HEK293 (cell line): ENCODE measurements around the gene WLS.

ENCODE experiments used
- CTCF ChIA-PET: fragments of 350-600 bp; formaldehyde crosslinking; extraction: SDS; loops from one replicate; lab custom pipeline; 2021; ENCODE audit warnings: antibody characterized with exemption; lab: Yijun Ruan, JAX
- POLR2A ChIA-PET: fragments of 300-600 bp; formaldehyde crosslinking; extraction: SDS; loops from one replicate; lab custom pipeline; 2020; ENCODE audit warnings: antibody characterized with exemption, inconsistent platforms; lab: Yijun Ruan, JAX
- H3K27ac ChIP-seq: fragments of 200-500 bp; sonication (Bioruptor generic); 2 replicates; pipeline ENCODE4 v1.5.1; 2014; ENCODE audit warnings: low read depth, low read length, control low read depth, inconsistent platforms; ENCODE audit errors: extremely low read depth
- H3K36me3 ChIP-seq, 2 experiments: fragments of 200-500 bp in 1 of 2; sonication (Bioruptor generic) in 1 of 2; 1 replicate in 1 of 2; 2 replicates in 1 of 2; pipeline ENCODE4 v1.5.1; 2014 to 2017; ENCODE audit warnings: inconsistent platforms in 2 of 2, low read length in 2 of 2; ENCODE audit not compliant: control insufficient read depth in 2 of 2, insufficient read depth in 1 of 2
- H3K4me1 ChIP-seq: fragments of 200-500 bp; sonication (Bioruptor generic); 2 replicates; pipeline ENCODE4 v1.5.1; 2014; ENCODE audit warnings: mild to moderate bottlenecking, low read length, inconsistent platforms; ENCODE audit not compliant: control insufficient read depth, insufficient read depth
- H3K4me3 ChIP-seq: 2 replicates; pipeline ENCODE4 v1.5.1; 2011; ENCODE audit warnings: low read depth, mild to moderate bottlenecking, control low read depth, low read length, moderate library complexity
- H3K9me3 ChIP-seq: fragments of 200-500 bp; sonication (Bioruptor generic); 2 replicates; pipeline ENCODE4 v1.5.1; 2014; ENCODE audit warnings: low read depth, low read length, inconsistent platforms; ENCODE audit not compliant: control insufficient read depth, insufficient read depth
- CTCF ChIP-seq: fragments of 450-650 bp; formaldehyde crosslinking; IDR thresholded peaks from 2 replicates; pipeline ENCODE4 v1.5.1; 2016; ENCODE audit warnings: missing biosample characterization, missing genetic modification characterization
- GFI1B ChIP-seq: fragments of 450-650 bp; formaldehyde crosslinking; IDR thresholded peaks from 2 replicates; pipeline ENCODE4 v1.5.1; 2016; ENCODE audit warnings: missing biosample characterization, missing genetic modification characterization
- HOXA7 ChIP-seq: sonication (generic); formaldehyde crosslinking; IDR thresholded peaks from 2 replicates; pipeline ENCODE4 v1.8.1; 2022; ENCODE audit warnings: missing genetic modification reagents, borderline replicate concordance
- PRDM2 ChIP-seq: fragments of 450-650 bp; formaldehyde crosslinking; IDR thresholded peaks from 2 replicates; pipeline ENCODE4 v1.5.1; 2016; ENCODE audit warnings: missing biosample characterization, missing genetic modification characterization, borderline replicate concordance
- ZBTB1 ChIP-seq: fragments of 450-650 bp; formaldehyde crosslinking; IDR thresholded peaks from 2 replicates; pipeline ENCODE4 v1.5.1; 2016; ENCODE audit warnings: missing biosample characterization, missing genetic modification characterization
- ZNF140 ChIP-seq: fragments of 450-650 bp; formaldehyde crosslinking; IDR thresholded peaks from 2 replicates; pipeline ENCODE4 v1.5.1; 2016; ENCODE audit warnings: missing biosample characterization, missing genetic modification characterization
- ZNF146 ChIP-seq: fragments of 450-650 bp; formaldehyde crosslinking; IDR thresholded peaks from 2 replicates; pipeline ENCODE4 v1.5.1; 2016; ENCODE audit warnings: missing biosample characterization, missing genetic modification characterization
- ZNF16 ChIP-seq: fragments of 450-650 bp; formaldehyde crosslinking; IDR thresholded peaks from 2 replicates; pipeline ENCODE4 v1.5.1; 2016; ENCODE audit warnings: low read depth, missing biosample characterization, missing genetic modification characterization
- ZNF174 ChIP-seq: fragments of 450-650 bp; formaldehyde crosslinking; IDR thresholded peaks from 2 replicates; pipeline ENCODE4 v1.5.0; 2017; ENCODE audit warnings: missing biosample characterization, mild to moderate bottlenecking, missing genetic modification characterization
- ZNF18 ChIP-seq: fragments of 450-650 bp; formaldehyde crosslinking; IDR thresholded peaks from 2 replicates; pipeline ENCODE4 v1.5.1; 2016; ENCODE audit warnings: missing biosample characterization, missing genetic modification characterization
- ZNF19 ChIP-seq: fragments of 450-650 bp; formaldehyde crosslinking; IDR thresholded peaks from 2 replicates; pipeline ENCODE4; 2016; ENCODE audit warnings: missing biosample characterization, missing genetic modification characterization, low read depth
- ZNF23 ChIP-seq: fragments of 450-650 bp; formaldehyde crosslinking; IDR thresholded peaks from 2 replicates; pipeline ENCODE4 v1.5.1; 2016; ENCODE audit warnings: missing biosample characterization, missing genetic modification characterization, borderline replicate concordance
- ZNF266 ChIP-seq: fragments of 450-650 bp; formaldehyde crosslinking; IDR thresholded peaks from 2 replicates; pipeline ENCODE4 v1.5.1; 2016; ENCODE audit warnings: missing biosample characterization, missing genetic modification characterization, low read depth
- ZNF292 ChIP-seq: fragments of 450-650 bp; formaldehyde crosslinking; IDR thresholded peaks from 2 replicates; pipeline ENCODE4 v1.5.1; 2016; ENCODE audit warnings: low read depth, missing biosample characterization, missing genetic modification characterization, borderline replicate concordance
- ZNF354C ChIP-seq: fragments of 450-650 bp; formaldehyde crosslinking; IDR thresholded peaks from 2 replicates; pipeline ENCODE4 v1.5.1; 2016; ENCODE audit warnings: missing biosample characterization, missing genetic modification characterization, low read depth, borderline replicate concordance
- ZNF513 ChIP-seq: fragments of 450-650 bp; IDR thresholded peaks from 2 replicates; pipeline ENCODE4 v1.5.1; 2018; ENCODE audit warnings: missing biosample characterization, missing genetic modification characterization
- ZNF529 ChIP-seq: fragments of 450-650 bp; formaldehyde crosslinking; IDR thresholded peaks from 2 replicates; pipeline ENCODE4 v1.5.1; 2017; ENCODE audit warnings: missing genetic modification characterization, missing biosample characterization; ENCODE audit not compliant: insufficient replicate concordance
- ZNF544 ChIP-seq: fragments of 450-650 bp; formaldehyde crosslinking; IDR thresholded peaks from 2 replicates; pipeline ENCODE4 v1.5.0; 2017; ENCODE audit warnings: missing biosample characterization, missing genetic modification characterization
- ZNF585B ChIP-seq: fragments of 450-650 bp; formaldehyde crosslinking; IDR thresholded peaks from 2 replicates; pipeline ENCODE4 v1.5.1; 2016; ENCODE audit warnings: missing biosample characterization, missing genetic modification characterization
- ZNF621 ChIP-seq: fragments of 450-650 bp; formaldehyde crosslinking; IDR thresholded peaks from 2 replicates; pipeline ENCODE4 v1.5.1; 2017; ENCODE audit warnings: missing biosample characterization, missing genetic modification characterization
- ZNF677 ChIP-seq: fragments of 450-650 bp; IDR thresholded peaks from 2 replicates; pipeline ENCODE4 v1.5.0; 2018; ENCODE audit warnings: missing biosample characterization, mild to moderate bottlenecking, missing genetic modification characterization, moderate library complexity

Gene WLS

GRCh38 chr1:68280286-68280685, 48.0 kb upstream of the WLS start:
- H3K4me3 ChIP-seq, result no peak overlapping the region
- no peaks in the 10 kb centered on the region for H3K36me3 ChIP-seq
- no peak overlapping the region for H3K27ac ChIP-seq
- ChIA-PET CTCF (interaction anchor here (0.7 kb wide), 2 partner anchors 16 to 78 kb away, joined by 3 read pairs; no protein-coding TSS in a partner anchor), POLR2A (no interaction called here)
- no peaks in the 10 kb centered on the region for H3K9me3 ChIP-seq
- no peaks in the 10 kb centered on the region for H3K4me1 ChIP-seq
- no peak for TF ChIP-seq ZNF621 (tag by site-specific recombination)
- no peak for TF ChIP-seq ZNF513 (tag by site-specific recombination)
- no peak for TF ChIP-seq ZNF23

GRCh38 chr1:68279846-68280245, 47.5 kb upstream of the WLS start:
- Histone ChIP-seq H3K9me3 (no peaks in the 10 kb centered on the region), H3K4me3 (no peak overlapping the region), H3K4me1 (no peaks in the 10 kb centered on the region), H3K27ac (no peak overlapping the region), H3K36me3 (no peaks in the 10 kb centered on the region)
- TF ChIP-seq ZNF140 (tag by site-specific recombination), result no peak
- no peak for TF ChIP-seq ZNF18 (tag by site-specific recombination)
- TF ChIP-seq PRDM2 (tag by site-specific recombination), result no peak
- TF ChIP-seq ZNF585B (tag by site-specific recombination), result no peak
- TF ChIP-seq ZNF529 (tag by site-specific recombination), result no peak
- TF ChIP-seq ZNF677 (tag by site-specific recombination), result no peak
- no peak for TF ChIP-seq ZNF354C (tag by site-specific recombination)
- TF ChIP-seq GFI1B (tag by site-specific recombination), result no peak
- no peak for TF ChIP-seq ZNF292
- no peak for TF ChIP-seq ZNF266 (tag by site-specific recombination)
- TF ChIP-seq HOXA7 (CRISPR knock-in tag), result no peak
- TF ChIP-seq ZBTB1 (tag by site-specific recombination), result no peak
- TF ChIP-seq ZNF513 (tag by site-specific recombination), result no peak
- TF ChIP-seq ZNF16 (tag by site-specific recombination), result no peak
- no peak for TF ChIP-seq CTCF (tag by site-specific recombination)
- no peak for TF ChIP-seq ZNF174 (tag by site-specific recombination)
- no peak for TF ChIP-seq ZNF146 (tag by site-specific recombination)
- TF ChIP-seq ZNF19, result no peak
- TF ChIP-seq ZNF544, result no peak
- POLR2A ChIA-PET, result no interaction called here
- CTCF ChIA-PET, result no interaction called here
